H1 (cell line): ENCODE data around the gene GJB3. TPM values are rescaled to one million over a fixed set of nuclear protein-coding genes. Genes with fewer than 3 reads are reported as not detected.

Experiments used
- CHD7 ChIP-seq: fragments of 300-600 bp; sonication (generic); IDR thresholded peaks from 2 replicates; pipeline ENCODE4 v1.7.1; 2012; ENCODE audit warnings: low read length, moderate library complexity, mild to moderate bottlenecking, inconsistent platforms; ENCODE audit not compliant: insufficient replicate concordance
- FOSL1 ChIP-seq: IDR thresholded peaks from 2 replicates; pipeline ENCODE4 v1.6.1; 2011; ENCODE audit warnings: mild to moderate bottlenecking, low read depth, low read length, moderate library complexity; ENCODE audit not compliant: insufficient read depth
- NANOG ChIP-seq: IDR thresholded peaks from 2 replicates; pipeline ENCODE4 v1.6.1; 2011; ENCODE audit warnings: low read length, low read depth, mild to moderate bottlenecking, inconsistent platforms; ENCODE audit not compliant: insufficient read depth, poor library complexity, severe bottlenecking
- POLR2A ChIP-seq, 2 experiments: IDR thresholded peaks; 1 replicate in 1 of 2; 2 replicates in 1 of 2; pipeline ENCODE4 v1.6.1; 2011; ENCODE audit warnings: low read depth in 2 of 2, low read length in 2 of 2, mild to moderate bottlenecking in 2 of 2; ENCODE audit errors: control extremely low read depth in 1 of 2
- RXRA ChIP-seq: IDR thresholded peaks from 2 replicates; pipeline ENCODE4 v1.6.1; 2011; ENCODE audit warnings: low read depth, mild to moderate bottlenecking, low read length, moderate library complexity; ENCODE audit not compliant: insufficient read depth
- SAP30 ChIP-seq: fragments of 300-600 bp; sonication (generic); IDR thresholded peaks from 2 replicates; pipeline ENCODE4 v1.7.1; 2012; ENCODE audit warnings: low read length, moderate library complexity, mild to moderate bottlenecking, inconsistent platforms; ENCODE audit not compliant: insufficient read depth, insufficient replicate concordance
- polyA plus RNA-seq, 7 experiments: library from polyadenylated mRNA; depleted of rRNA in 3 of 7; stranded (reverse) in 5 of 7; unstranded in 2 of 7; fragments of >200 nt in 5 of 7; fragments of 200-250 nt in 2 of 7; gene quantifications; 1 replicate in 5 of 7; 2 replicates in 1 of 7; 4 replicates in 1 of 7; pipeline versions ENCODE4 v1.2.1 to v1.2.3, GENCODE V29; 2011 to 2013; ENCODE audit warnings: missing spikeins in 2 of 7, mixed read lengths in 2 of 7
- total RNA-seq: library from RNA; stranded (reverse); fragmentation: NEBNext Ultra II Directional; extraction: Animal tissue kit (Norgen Biotek cat#: 25700); gene quantifications from 2 replicates; pipeline ENCODE4 v1.2.1, GENCODE V29; 2021

The GJB3 gene
- total and polyA plus RNA-seq, 2 of the 8 experiments (the other 6 are each of a cell fraction or from before 2014, with no cell fraction given): 0.93 to 1.6 TPM

GRCh38 chr1:34822202-34822601, 41.2 kb downstream of the GJB3 start (continued):
- TF ChIP-seq CHD7 (no peak), FOSL1 (no peak), SAP30 (no peak), POLR2A (IDR thresholded peaks at IDR 0.05; ENCODE audit: control extremely low read depth in 1 of 2, low read depth in 2 of 2, low read length in 2 of 2) (no peak), NANOG (no peak), RXRA (no peak)
- TF ChIP-seq, all 59 proteins: peak for 0
